Measurements from ENCODE around the gene PLA2G2D.

- TF ChIP-seq POLR2AphosphoS5 (IDR thresholded peaks at IDR 0.05; ENCODE audit: low read length) = no peak
- TF ChIP-seq TAF1 (IDR thresholded peaks at IDR 0.05; ENCODE audit: borderline replicate concordance, low read depth, low read length) = no peak
- no peak for TF ChIP-seq ZNF274 (IDR thresholded peaks at IDR 0.05; ENCODE audit: insufficient read depth, insufficient read length)
- TF ChIP-seq CTCF (IDR thresholded peaks at IDR 0.05 in 2 of 3, conservative IDR thresholded peaks at IDR 0.05 in 1 of 3; ENCODE audit: control insufficient read depth in 2 of 3, extremely low read depth in 1 of 3, insufficient read depth in 1 of 3, low read depth in 3 of 3, low read length in 3 of 3) = no peak
Observed at GRCh38 chr1:20150326-20150705, 31.0 kb upstream of the PLA2G2D start.
